GM12878 (cell line): ENCODE results near the gene MAPK1IP1L. TPM values are rescaled to one million over a fixed set of nuclear protein-coding genes. Genes with fewer than 3 reads are reported as not detected.

Experiments
- ATAC-seq: fragments of 200-7000 bp; cut with Tn5 transposase; 3 replicates; pipeline ENCODE4 v1.9.1; 2020; ENCODE audit warnings: mild to moderate bottlenecking, moderate library complexity
- BruUV-seq: library from RNA; stranded (reverse); fragments of 400-500 nt; replicated peaks from 2 replicates; lab custom pipeline; 2021; lab: Mats Ljungman, UMichigan
- CTCF ChIA-PET: fragments of 300-600 bp; sonication (Branson Sonifier 250); formaldehyde crosslinking; extraction: SDS; loops from one replicate; lab custom pipeline; 2021; ENCODE audit warnings: inconsistent platforms; lab: Yijun Ruan, JAX
- POLR2A ChIA-PET: fragments of 350-600 bp; formaldehyde crosslinking; extraction: SDS; loops from one replicate; lab custom pipeline; 2021; ENCODE audit warnings: inconsistent platforms; lab: Charles Lee
- RAD21 ChIA-PET: fragments of 300-600 bp; sonication (Branson Sonifier 250); formaldehyde crosslinking; loops from one replicate; lab custom pipeline; 2023; ENCODE audit warnings: antibody characterized with exemption; ENCODE audit not compliant: unreplicated experiment; lab: Charles Lee
- SMC1A ChIA-PET: fragments of 300-600 bp; sonication (Branson Sonifier 250); formaldehyde crosslinking; loops from one replicate; lab custom pipeline; 2023; ENCODE audit not compliant: unreplicated experiment, uncharacterized antibody; lab: Charles Lee
- DNase-seq: peaks from one replicate; pipeline ENCODE4 v3.0.0-alpha.2; 2011; ENCODE audit warnings: low read depth, low spot score
- FAIRE-seq: peaks from 3 replicates; lab custom pipeline; 2011; peaks lifted over from hg19 to GRCh38; lab: Jason Lieb, UNC
- H2AFZ ChIP-seq: 2 replicates; pipeline ENCODE4 v1.6.0; 2011; ENCODE audit warnings: low read depth, low read length, control low read depth; ENCODE audit not compliant: control insufficient read depth
- H3K27ac ChIP-seq: 2 replicates; pipeline ENCODE4 v1.5.1; 2011; ENCODE audit warnings: control low read depth; ENCODE audit not compliant: control insufficient read depth, insufficient read depth
- H3K27me3 ChIP-seq, 2 experiments: replicated peaks in 1 of 2; 2 replicates each; pipeline versions ENCODE4 v1.6.0 to v1.6.1; 2011; ENCODE audit warnings: low read length in 1 of 2; ENCODE audit not compliant: control insufficient read depth in 2 of 2, insufficient read depth in 2 of 2
- H3K36me3 ChIP-seq, 2 experiments: 2 replicates each; pipeline ENCODE4 v1.5.1; 2011; ENCODE audit warnings: low read length in 1 of 2; ENCODE audit not compliant: control insufficient read depth in 2 of 2, insufficient read depth in 2 of 2
- H3K4me1 ChIP-seq: 2 replicates; pipeline ENCODE4 v1.6.1; 2011; ENCODE audit warnings: mild to moderate bottlenecking, low read length, moderate library complexity, mixed read lengths; ENCODE audit not compliant: control insufficient read depth, insufficient read depth
- H3K4me2 ChIP-seq: 2 replicates; pipeline ENCODE4 v1.6.0; 2011; ENCODE audit warnings: control low read depth; ENCODE audit not compliant: control insufficient read depth, insufficient read depth
- H3K4me3 ChIP-seq: fragments of 200-600 bp; sonication (generic); 2 replicates; pipeline ENCODE4 v1.5.1; 2016
- H3K79me2 ChIP-seq: 2 replicates; pipeline ENCODE4 v1.6.0; 2011; ENCODE audit warnings: low read length; ENCODE audit not compliant: control insufficient read depth, insufficient read depth
- H3K9ac ChIP-seq: 2 replicates; pipeline ENCODE4 v1.8.0; 2011; ENCODE audit warnings: low read length, control low read depth, mixed read lengths; ENCODE audit not compliant: control insufficient read depth, insufficient read depth
- H3K9me3 ChIP-seq: replicated peaks from 3 replicates; pipeline ENCODE4 v1.5.1; 2011; ENCODE audit warnings: mild to moderate bottlenecking, low read length; ENCODE audit not compliant: control insufficient read depth, insufficient read depth
- H4K20me1 ChIP-seq: 2 replicates; pipeline ENCODE4 v1.6.0; 2011; ENCODE audit not compliant: control insufficient read depth, insufficient read depth
- ASH2L ChIP-seq: fragments of 300-600, 200-600 bp; sonication (generic); IDR thresholded peaks from 2 replicates; pipeline ENCODE4 v1.6.1; 2017; ENCODE audit warnings: low read depth, mild to moderate bottlenecking, borderline replicate concordance
- JUND ChIP-seq: IDR thresholded peaks from 2 replicates; pipeline ENCODE4 v1.6.1; 2012; ENCODE audit warnings: low read depth, mild to moderate bottlenecking, low read length, improper control_type of control experiment, moderate library complexity
- NR2C2 ChIP-seq: IDR thresholded peaks from 2 replicates; pipeline ENCODE4 v1.6.1; 2011; ENCODE audit warnings: borderline replicate concordance, low read depth; ENCODE audit not compliant: control insufficient read depth, insufficient read length
- POLR2A ChIP-seq: IDR thresholded peaks from 2 replicates; pipeline ENCODE4 v1.6.1; 2011; ENCODE audit warnings: low read depth, mild to moderate bottlenecking, low read length
- POLR2AphosphoS2 ChIP-seq: IDR thresholded peaks from 2 replicates; pipeline ENCODE4 v1.6.1; 2011; ENCODE audit warnings: low read depth, mild to moderate bottlenecking, low read length, improper control_type of control experiment, moderate library complexity
- POU2F2 ChIP-seq: IDR thresholded peaks from 3 replicates; pipeline ENCODE4 v1.6.1; 2011; ENCODE audit warnings: low read depth, mild to moderate bottlenecking, low read length, borderline replicate concordance
- RB1 ChIP-seq: fragments of 450-650 bp; formaldehyde crosslinking; IDR thresholded peaks from 2 replicates; pipeline ENCODE4 v1.6.1; 2017; ENCODE audit warnings: mild to moderate bottlenecking, borderline replicate concordance
- SUPT20H ChIP-seq: IDR thresholded peaks from 2 replicates; pipeline ENCODE4 v1.6.1; 2011; ENCODE audit warnings: low read depth, mild to moderate bottlenecking, low read length, moderate library complexity, borderline replicate concordance; ENCODE audit not compliant: control insufficient read depth
- TCF3 ChIP-seq: IDR thresholded peaks from 2 replicates; pipeline ENCODE4 v1.6.1; 2012; ENCODE audit warnings: low read depth, mild to moderate bottlenecking, low read length, borderline replicate concordance; ENCODE audit not compliant: insufficient read depth
- ZNF217 ChIP-seq: fragments of 450-650 bp; IDR thresholded peaks from 2 replicates; pipeline ENCODE4 v1.6.1; 2017; ENCODE audit warnings: antibody characterized with exemption, mild to moderate bottlenecking
- ZSCAN29 ChIP-seq: fragments of 450-650 bp; IDR thresholded peaks from 2 replicates; pipeline ENCODE4 v1.6.1; 2017; ENCODE audit warnings: mild to moderate bottlenecking, moderate library complexity
- WGBS: methylation state at CpG from one replicate; pipeline ENCODE4 v1.1.6; 2016; ENCODE audit warnings: low lambda C conversion rate; ENCODE audit not compliant: insufficient replicate concordance, insufficient coverage; ENCODE audit errors: missing lambda C conversion rate; 5-methylcytosine and 5-hydroxymethylcytosine counted together
- in situ Hi-C: fragments of 300-500 bp; cut with MboI; formaldehyde crosslinking; loops from 9 replicates; pipeline ENCODE4 v1.14.3; 2018; ENCODE audit warnings: mixed read lengths
- intact Hi-C: fragments of 100-400 bp; cut with micrococcal nuclease; formaldehyde crosslinking; loops from one replicate; pipeline ENCODE4 v1.14.2; 2022; ENCODE audit not compliant: unreplicated experiment
- polyA plus RNA-seq, 11 experiments: library from polyadenylated mRNA; depleted of rRNA in 4 of 11; unstranded in 6 of 11; stranded (reverse) in 5 of 11; fragments of >200 nt; fragmentation: Nextera tagmentation in 4 of 11; fragmentation: Illumina TruSeq in 1 of 11; extraction: Ambion mirVana in 4 of 11; extraction: Trizol in 1 of 11; gene quantifications; 1 replicate in 1 of 11; 2 replicates in 10 of 11; pipeline versions ENCODE4 v1.2.1 to v1.2.3, GENCODE V29; 2011 to 2016; ENCODE audit warnings: inconsistent platforms in 2 of 11, missing spikeins in 2 of 11, low read depth in 1 of 11
- total RNA-seq, 4 experiments: library from RNA; depleted of rRNA in 3 of 4; stranded (reverse); fragments of >200 nt in 3 of 4; fragmentation: Illumina TruSeq in 1 of 4; extraction: Trizol in 1 of 4; gene quantifications; 2 replicates each; pipeline versions ENCODE4 v1.2.1 to v1.2.3, GENCODE V29; 2013 to 2021
- TF ChIP-seq, protein P1 (sequence below): fragments of 450-650 bp; IDR thresholded peaks from 2 replicates; pipeline ENCODE4 v1.6.1; 2016; ENCODE audit warnings: mild to moderate bottlenecking
- TF ChIP-seq, protein P2 (sequence below): IDR thresholded peaks from 2 replicates; pipeline ENCODE4 v1.6.1; 2011; ENCODE audit warnings: borderline replicate concordance, low read depth, mild to moderate bottlenecking, moderate library complexity, mixed read lengths, low read length; ENCODE audit not compliant: insufficient read depth; ENCODE audit errors: extremely low read length

Gene MAPK1IP1L
- total and polyA plus RNA-seq, 10 of the 15 experiments (the other 5 are each of a cell fraction or from before 2014, with no cell fraction given) = 44.6 to 117 (median 73.0) TPM

DNA sequence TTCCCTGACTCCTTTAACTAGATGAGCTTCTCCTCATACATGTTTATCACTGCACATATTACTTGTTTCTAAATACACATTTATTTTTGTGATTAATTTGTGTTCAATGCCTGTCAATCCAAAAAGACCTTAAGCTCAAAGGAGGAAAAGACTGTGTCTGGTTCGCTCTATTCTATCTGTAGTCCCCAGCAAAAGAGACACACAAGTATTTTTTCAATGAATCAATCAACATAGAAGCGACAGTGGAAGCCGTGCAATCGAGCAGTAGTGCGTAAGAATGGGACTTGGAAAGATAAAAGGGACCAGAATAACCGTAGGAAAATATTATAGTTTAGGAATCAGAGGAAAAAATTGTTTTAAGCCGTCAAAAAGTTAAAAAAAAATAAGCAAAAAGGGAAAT, 25.5 kb upstream of the MAPK1IP1L start:
- CTCF ChIA-PET = interaction anchor here (0.7 to 7.3 kb wide), 3 partner anchors 20 to 170 kb away, joined by 3 to 44 read pairs (median 8); partner anchors contain the start of gene MAPK1IP1L
- Histone ChIP-seq H3K36me3 (0 out of 4 replicates have a peak, but pooled peaks cover 0 to 4% of the 10 kb centered on the region in 2 experiments), H3K79me2 (peaks cover 65% of the 10 kb centered on the region), H3K27me3 (no peaks in the 10 kb centered on the region), H3K4me2 (peak overlapping the region; percentile 76), H3K4me3 (peak overlapping the region; percentile 78), H4K20me1 (no peaks in the 10 kb centered on the region), H3K9me3 (no peaks in the 10 kb centered on the region), H3K9ac (peak overlapping the region; percentile 94), H2AFZ (no peak overlapping the region), H3K27ac (0 out of 2 replicates have a peak overlapping the region, but pooled peaks have one; percentile 91), H3K4me1 (no peaks in the 10 kb centered on the region)
- intact Hi-C loops (loop anchor here (5.0 kb wide), 1 partner anchor 124 kb away; the partner anchor contains the start of gene GCH1), in situ Hi-C loops (no loop called here)
- DNase-seq (no peak), ATAC-seq (no peak), FAIRE-seq (peak; percentile 31)
- RAD21 ChIA-PET = interaction anchor here (3.7 to 6.1 kb wide), 2 partner anchors 18 to 26 kb away, joined by 23 to 68 read pairs; partner anchors contain the start of gene MAPK1IP1L
- POLR2A ChIA-PET = interaction anchor here (0.6 to 2.8 kb wide), 6 partner anchors 14 to 123 kb away, joined by 3 to 14 read pairs (median 8); partner anchors contain the start of genes GCH1 and MAPK1IP1L
- SMC1A ChIA-PET = interaction anchor here (0.8 to 2.5 kb wide), 6 partner anchors 20 to 252 kb away, joined by 3 to 18 read pairs (median 4); no protein-coding TSS in a partner anchor
- TF ChIP-seq, protein P1, sequence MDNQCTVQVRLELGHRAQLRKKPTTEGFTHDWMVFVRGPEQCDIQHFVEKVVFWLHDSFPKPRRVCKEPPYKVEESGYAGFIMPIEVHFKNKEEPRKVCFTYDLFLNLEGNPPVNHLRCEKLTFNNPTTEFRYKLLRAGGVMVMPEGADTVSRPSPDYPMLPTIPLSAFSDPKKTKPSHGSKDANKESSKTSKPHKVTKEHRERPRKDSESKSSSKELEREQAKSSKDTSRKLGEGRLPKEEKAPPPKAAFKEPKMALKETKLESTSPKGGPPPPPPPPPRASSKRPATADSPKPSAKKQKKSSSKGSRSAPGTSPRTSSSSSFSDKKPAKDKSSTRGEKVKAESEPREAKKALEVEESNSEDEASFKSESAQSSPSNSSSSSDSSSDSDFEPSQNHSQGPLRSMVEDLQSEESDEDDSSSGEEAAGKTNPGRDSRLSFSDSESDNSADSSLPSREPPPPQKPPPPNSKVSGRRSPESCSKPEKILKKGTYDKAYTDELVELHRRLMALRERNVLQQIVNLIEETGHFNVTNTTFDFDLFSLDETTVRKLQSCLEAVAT = peak; percentile 83
- no peak for TF ChIP-seq POLR2A
- TF ChIP-seq ZNF217 = no peak
- 56% methylated on average over 7 of the region's 7 CpGs for WGBS
- BruUV-seq = no TSS peak

DNA sequence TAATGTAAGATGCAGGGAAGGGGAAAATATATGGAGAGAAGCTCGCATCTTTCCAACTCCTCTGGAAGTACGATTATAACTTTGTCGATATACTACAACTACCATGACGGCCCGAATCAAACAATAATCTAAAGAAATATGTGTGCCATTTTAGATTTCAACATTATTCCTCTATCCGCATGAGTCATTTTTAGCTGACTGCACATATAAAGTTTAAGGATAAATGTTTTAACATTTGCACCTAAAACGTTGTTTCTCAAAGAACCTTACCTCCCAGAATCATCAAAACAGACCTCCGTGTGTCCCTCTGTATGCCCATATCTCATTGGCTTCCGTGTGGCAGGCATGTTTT, 25.0 kb upstream of the MAPK1IP1L start:
- Histone ChIP-seq H3K4me3 (peak overlapping the region; percentile 78), H3K27ac (peak overlapping the region; percentile 91), H4K20me1 (no peaks in the 10 kb centered on the region), H3K4me2 (peak overlapping the region; percentile 76), H3K9me3 (no peaks in the 10 kb centered on the region), H3K9ac (peak overlapping the region; percentile 94), H2AFZ (peak overlapping the region; percentile 91), H3K4me1 (no peaks in the 10 kb centered on the region), H3K27me3 (no peaks in the 10 kb centered on the region), H3K79me2 (peaks cover 69% of the 10 kb centered on the region), H3K36me3 (peaks cover 0 to 4% of the 10 kb centered on the region in 2 experiments; a peak in 1 of 4 replicates)
- FAIRE-seq (no peak), ATAC-seq (no peak), DNase-seq (no peak)
- in situ Hi-C loops (no loop called here), intact Hi-C loops (loop anchor here (5.0 kb wide), 1 partner anchor 124 kb away; the partner anchor contains the start of gene GCH1)
- WGBS = 0% methylated on average over 9 of the region's 9 CpGs
- no TSS peak for BruUV-seq
- ChIA-PET SMC1A (interaction anchor here (0.6 to 2.5 kb wide), 8 partner anchors 11 to 253 kb away, joined by 3 to 18 read pairs (median 4); no protein-coding TSS in a partner anchor), CTCF (interaction anchor here (1.1 to 7.3 kb wide), 4 partner anchors 12 to 51 kb away, joined by 3 to 44 read pairs (median 6); partner anchors contain the start of gene MAPK1IP1L), POLR2A (interaction anchor here (0.6 to 2.8 kb wide), 12 partner anchors 11 to 145 kb away, joined by 3 to 14 read pairs (median 3); partner anchors contain the start of genes GCH1 and MAPK1IP1L), RAD21 (interaction anchor here (0.6 to 6.1 kb wide), 7 partner anchors 18 to 163 kb away, joined by 3 to 68 read pairs (median 4); partner anchors contain the start of genes LGALS3 and MAPK1IP1L)
- TF ChIP-seq ASH2L (no peak), POLR2AphosphoS2 (no peak), JUND (no peak), TCF3 (no peak), NR2C2 (no peak), POU2F2 (no peak), RB1 (no peak), ZSCAN29 (no peak), POLR2A (no peak), SUPT20H (no peak)
- TF ChIP-seq, protein P2, sequence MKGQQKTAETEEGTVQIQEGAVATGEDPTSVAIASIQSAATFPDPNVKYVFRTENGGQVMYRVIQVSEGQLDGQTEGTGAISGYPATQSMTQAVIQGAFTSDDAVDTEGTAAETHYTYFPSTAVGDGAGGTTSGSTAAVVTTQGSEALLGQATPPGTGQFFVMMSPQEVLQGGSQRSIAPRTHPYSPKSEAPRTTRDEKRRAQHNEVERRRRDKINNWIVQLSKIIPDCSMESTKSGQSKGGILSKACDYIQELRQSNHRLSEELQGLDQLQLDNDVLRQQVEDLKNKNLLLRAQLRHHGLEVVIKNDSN = no peak
